GM12891 (cell line): ENCODE measurements around the gene FOLH1.
"Not testable (repeated sequence)": the region's sequence is repeated elsewhere in the genome, so short reads cannot be mapped to it uniquely, and the experiment has no call there.

ENCODE experiments used
- POLR2A ChIP-seq: IDR thresholded peaks from 2 replicates; pipeline ENCODE4 v1.6.1; 2011; ENCODE audit warnings: low read depth, low read length, control low read depth
- POLR2AphosphoS5 ChIP-seq: IDR thresholded peaks from 2 replicates; pipeline ENCODE4 v1.6.1; 2011; ENCODE audit warnings: low read depth, low read length, control low read depth
- POU2F2 ChIP-seq: IDR thresholded peaks from 2 replicates; pipeline ENCODE4 v1.6.1; 2011; ENCODE audit warnings: low read depth, mild to moderate bottlenecking, control low read depth, low read length, moderate library complexity
- SPI1 ChIP-seq: IDR thresholded peaks from 2 replicates; pipeline ENCODE4 v1.6.1; 2011; ENCODE audit warnings: low read depth, low read length, control low read depth
- TAF1 ChIP-seq: IDR thresholded peaks from 2 replicates; pipeline ENCODE4 v1.6.1; 2011; ENCODE audit warnings: low read depth, low read length, control low read depth

DNA sequence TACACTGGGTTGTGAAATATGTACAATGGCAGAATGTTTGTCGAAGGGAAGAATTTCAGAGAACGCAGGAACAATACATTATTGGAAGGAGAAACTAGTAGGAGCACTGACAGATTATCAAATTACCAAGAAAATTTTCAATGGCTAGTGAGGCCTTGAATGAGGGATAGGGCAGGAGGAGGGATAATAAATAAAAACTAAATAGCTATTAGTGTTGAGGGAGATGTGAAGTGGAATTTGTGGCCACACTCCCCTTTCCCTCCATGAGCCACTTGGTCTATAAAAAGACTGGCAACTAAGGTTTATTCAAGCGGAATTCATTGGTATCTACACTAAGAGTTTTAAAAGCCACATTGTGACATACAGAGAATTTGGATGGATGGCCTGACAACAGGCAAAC lies 41.0 kb upstream of the FOLH1 start:
- TF ChIP-seq POLR2A, POLR2AphosphoS5, TAF1, SPI1, POU2F2: not testable (repeated sequence)
